ENCODE data around the gene IGF2BP3. TPM values are rescaled to one million over a fixed set of nuclear protein-coding genes. Genes with fewer than 3 reads are reported as not detected.

Gene IGF2BP3
- total and polyA plus RNA-seq, 2 donors (not counting 1 experiment from before 2014, with no cell fraction given), result 4.3 to 11.2 TPM

GRCh38 chr7:23443974-23444373 lies 26.3 kb downstream of the IGF2BP3 start:
- H3K27me3 ChIP-seq (ENCODE audit: control insufficient read depth, insufficient read depth, low read length), result no peaks in the 10 kb centered on the region
- no peak overlapping the region for H3K27ac ChIP-seq (ENCODE audit: insufficient read depth, low read length)
- no peak for TF ChIP-seq EZH2 (IDR thresholded peaks at IDR 0.05; ENCODE audit: low read length, missing control alignments)
- TF ChIP-seq, protein P1, sequence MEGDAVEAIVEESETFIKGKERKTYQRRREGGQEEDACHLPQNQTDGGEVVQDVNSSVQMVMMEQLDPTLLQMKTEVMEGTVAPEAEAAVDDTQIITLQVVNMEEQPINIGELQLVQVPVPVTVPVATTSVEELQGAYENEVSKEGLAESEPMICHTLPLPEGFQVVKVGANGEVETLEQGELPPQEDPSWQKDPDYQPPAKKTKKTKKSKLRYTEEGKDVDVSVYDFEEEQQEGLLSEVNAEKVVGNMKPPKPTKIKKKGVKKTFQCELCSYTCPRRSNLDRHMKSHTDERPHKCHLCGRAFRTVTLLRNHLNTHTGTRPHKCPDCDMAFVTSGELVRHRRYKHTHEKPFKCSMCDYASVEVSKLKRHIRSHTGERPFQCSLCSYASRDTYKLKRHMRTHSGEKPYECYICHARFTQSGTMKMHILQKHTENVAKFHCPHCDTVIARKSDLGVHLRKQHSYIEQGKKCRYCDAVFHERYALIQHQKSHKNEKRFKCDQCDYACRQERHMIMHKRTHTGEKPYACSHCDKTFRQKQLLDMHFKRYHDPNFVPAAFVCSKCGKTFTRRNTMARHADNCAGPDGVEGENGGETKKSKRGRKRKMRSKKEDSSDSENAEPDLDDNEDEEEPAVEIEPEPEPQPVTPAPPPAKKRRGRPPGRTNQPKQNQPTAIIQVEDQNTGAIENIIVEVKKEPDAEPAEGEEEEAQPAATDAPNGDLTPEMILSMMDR (conservative IDR thresholded peaks at IDR 0.05 in 1 of 2, IDR thresholded peaks at IDR 0.05 in 1 of 2; ENCODE audit: low read depth in 1 of 2, low read length in 2 of 2), result no peak
- no peak for DNase-seq (ENCODE audit: low read depth in 2 of 2)
- no peak overlapping the region for H3K4me2 ChIP-seq (ENCODE audit: extremely low read depth, insufficient read depth, low read length)
- no peak overlapping the region for H2AFZ ChIP-seq (ENCODE audit: low read length)
- no peaks in the 10 kb centered on the region for H3K79me2 ChIP-seq (ENCODE audit: control insufficient read depth, insufficient read depth, low read length)
- H3K36me3 ChIP-seq (ENCODE audit: control insufficient read depth, insufficient read depth, low read length), result no peaks in the 10 kb centered on the region
- no peaks in the 10 kb centered on the region for H3K4me1 ChIP-seq (ENCODE audit: control insufficient read depth, extremely low read depth, insufficient read depth, low read length)
- no peak overlapping the region for H3K9ac ChIP-seq (ENCODE audit: insufficient read depth, low read length)
- no peaks in the 10 kb centered on the region for H4K20me1 ChIP-seq (ENCODE audit: control insufficient read depth, extremely low read depth, insufficient read depth, low read length)
- no peak overlapping the region for H3K4me3 ChIP-seq (replicated peaks in 1 of 4; ENCODE audit: control extremely low read depth in 1 of 4, insufficient read depth in 1 of 4, low read depth in 3 of 4, low read length in 4 of 4)
- no peaks in the 10 kb centered on the region for H3K9me3 ChIP-seq (ENCODE audit: control insufficient read depth, insufficient read depth, low read depth, low read length)

DNA sequence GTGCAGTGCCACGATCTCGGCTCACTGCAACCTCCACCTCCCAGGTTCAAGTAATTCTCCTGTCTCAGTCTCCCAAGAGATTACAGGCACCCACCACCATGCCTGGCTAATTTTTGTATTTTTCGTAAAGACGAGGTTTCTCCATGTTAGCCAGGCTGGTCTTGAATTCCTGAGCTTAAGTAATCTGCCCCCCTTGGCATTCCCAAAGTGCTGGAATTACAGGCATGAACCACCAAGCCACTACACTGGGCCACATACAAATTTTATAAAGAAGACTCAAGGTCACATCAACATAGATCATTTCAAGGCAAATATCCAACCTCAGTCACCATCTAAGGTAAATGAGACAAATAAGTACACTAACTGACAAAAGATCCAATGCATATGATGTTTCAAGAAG lies 32.1 kb downstream of the IGF2BP3 start:
- H3K9me3 ChIP-seq (ENCODE audit: control insufficient read depth, insufficient read depth, low read depth, low read length), result no peaks in the 10 kb centered on the region
- no peak overlapping the region for H3K4me3 ChIP-seq (replicated peaks in 1 of 4; ENCODE audit: control extremely low read depth in 1 of 4, insufficient read depth in 1 of 4, low read depth in 3 of 4, low read length in 4 of 4)
- no peak overlapping the region for H3K4me2 ChIP-seq (ENCODE audit: extremely low read depth, insufficient read depth, low read length)
- no peaks in the 10 kb centered on the region for H3K4me1 ChIP-seq (ENCODE audit: control insufficient read depth, extremely low read depth, insufficient read depth, low read length)
- no peaks in the 10 kb centered on the region for H3K36me3 ChIP-seq (ENCODE audit: control insufficient read depth, insufficient read depth, low read length)
- no peak overlapping the region for H2AFZ ChIP-seq (ENCODE audit: low read length)
- H3K27me3 ChIP-seq (ENCODE audit: control insufficient read depth, insufficient read depth, low read length), result no peaks in the 10 kb centered on the region
- TF ChIP-seq EZH2 (IDR thresholded peaks at IDR 0.05; ENCODE audit: low read length, missing control alignments), result no peak
- TF ChIP-seq, protein P1 (conservative IDR thresholded peaks at IDR 0.05 in 1 of 2, IDR thresholded peaks at IDR 0.05 in 1 of 2; ENCODE audit: low read depth in 1 of 2, low read length in 2 of 2), result no peak
- H3K27ac ChIP-seq (ENCODE audit: insufficient read depth, low read length), result no peak overlapping the region
- no peaks in the 10 kb centered on the region for H3K79me2 ChIP-seq (ENCODE audit: control insufficient read depth, insufficient read depth, low read length)
- no peak overlapping the region for H3K9ac ChIP-seq (ENCODE audit: insufficient read depth, low read length)
- H4K20me1 ChIP-seq (ENCODE audit: control insufficient read depth, extremely low read depth, insufficient read depth, low read length), result no peaks in the 10 kb centered on the region
- DNase-seq (ENCODE audit: low read depth in 2 of 2), result peak in 1 of 2 donors; percentile 40

GRCh38 chr7:23434147-23434917 lies 36.0 kb downstream of the IGF2BP3 start:
- no peaks in the 10 kb centered on the region for H4K20me1 ChIP-seq (ENCODE audit: control insufficient read depth, extremely low read depth, insufficient read depth, low read length)
- H3K27ac ChIP-seq (ENCODE audit: insufficient read depth, low read length), result no peak overlapping the region
- H3K36me3 ChIP-seq (ENCODE audit: control insufficient read depth, insufficient read depth, low read length), result no peaks in the 10 kb centered on the region
- H3K4me2 ChIP-seq (ENCODE audit: extremely low read depth, insufficient read depth, low read length), result no peak overlapping the region
- no peak overlapping the region for H2AFZ ChIP-seq (ENCODE audit: low read length)
- DNase-seq (ENCODE audit: low read depth in 2 of 2), result no peak
- no peaks in the 10 kb centered on the region for H3K79me2 ChIP-seq (ENCODE audit: control insufficient read depth, insufficient read depth, low read length)
- H3K9me3 ChIP-seq (ENCODE audit: control insufficient read depth, insufficient read depth, low read depth, low read length), result no peaks in the 10 kb centered on the region
- no peak overlapping the region for H3K9ac ChIP-seq (ENCODE audit: insufficient read depth, low read length)
- no peak for TF ChIP-seq EZH2 (IDR thresholded peaks at IDR 0.05; ENCODE audit: low read length, missing control alignments)
- TF ChIP-seq, protein P1 (conservative IDR thresholded peaks at IDR 0.05 in 1 of 2, IDR thresholded peaks at IDR 0.05 in 1 of 2; ENCODE audit: low read depth in 1 of 2, low read length in 2 of 2), result no peak
- no peaks in the 10 kb centered on the region for H3K4me1 ChIP-seq (ENCODE audit: control insufficient read depth, extremely low read depth, insufficient read depth, low read length)
- H3K4me3 ChIP-seq (replicated peaks in 1 of 4; ENCODE audit: control extremely low read depth in 1 of 4, insufficient read depth in 1 of 4, low read depth in 3 of 4, low read length in 4 of 4), result no peak overlapping the region
- H3K27me3 ChIP-seq (ENCODE audit: control insufficient read depth, insufficient read depth, low read length), result no peaks in the 10 kb centered on the region
